SK-N-SH treated with all-trans-retinoic acid at 6 μM for 48 hours (cell line): ENCODE data around the gene KRT75.

Experiments
- ATAC-seq: fragments of 200-7000 bp; cut with Tn5 transposase; 3 replicates; pipeline ENCODE4 v1.9.1; 2020; ENCODE audit warnings: mild to moderate bottlenecking, moderate library complexity
- ARNTL ChIP-seq: fragments of 450-650 bp; formaldehyde crosslinking; IDR thresholded peaks from 2 replicates; pipeline ENCODE4 v1.5.0; 2020; ENCODE audit warnings: low read depth, mild to moderate bottlenecking, moderate library complexity, borderline replicate concordance
- BACH2 ChIP-seq: fragments of 250-450 bp; sonication (Bioruptor Pico); IDR thresholded peaks from 2 replicates; pipeline ENCODE4 v1.9.0; 2021; ENCODE audit warnings: mild to moderate bottlenecking, borderline replicate concordance
- CSDC2 ChIP-seq: fragments of 250-450 bp; sonication (Bioruptor Pico); IDR thresholded peaks from 2 replicates; pipeline ENCODE4 v1.5.0; 2020; ENCODE audit warnings: mild to moderate bottlenecking, moderate library complexity
- ESRRG ChIP-seq: fragments of 250-450 bp; sonication (Bioruptor Pico); IDR thresholded peaks from 2 replicates; pipeline ENCODE4 v1.6.1; 2021; ENCODE audit warnings: mild to moderate bottlenecking
- GLIS3 ChIP-seq: fragments of 250-450 bp; sonication (Bioruptor Pico); IDR thresholded peaks from 2 replicates; pipeline ENCODE4 v1.5.0; 2020; ENCODE audit warnings: mild to moderate bottlenecking, moderate library complexity
- ISL1 ChIP-seq: fragments of 250-450 bp; sonication (Bioruptor Pico); IDR thresholded peaks from 2 replicates; pipeline ENCODE4 v2.1.2; 2022; ENCODE audit warnings: mild to moderate bottlenecking, moderate library complexity
- OSR1 ChIP-seq: fragments of 250-450 bp; sonication (Bioruptor Pico); IDR thresholded peaks from 2 replicates; pipeline ENCODE4 v1.8.0; 2022; ENCODE audit warnings: moderate library complexity, mild to moderate bottlenecking, inconsistent platforms
- RARB ChIP-seq: fragments of 250-450 bp; sonication (Bioruptor Pico); IDR thresholded peaks from 2 replicates; pipeline ENCODE4 v1.8.0; 2021; ENCODE audit warnings: mild to moderate bottlenecking, moderate library complexity
- SNAI2 ChIP-seq: fragments of 250-450 bp; sonication (Bioruptor Pico); IDR thresholded peaks from 2 replicates; pipeline ENCODE4 v1.5.0; 2020; ENCODE audit warnings: mild to moderate bottlenecking, moderate library complexity
- TCF4 ChIP-seq: fragments of 250-450 bp; sonication (Bioruptor Pico); IDR thresholded peaks from 2 replicates; pipeline ENCODE4 v1.8.0; 2021; ENCODE audit warnings: mild to moderate bottlenecking, moderate library complexity, borderline replicate concordance
- TOX ChIP-seq: fragments of 250-450 bp; sonication (Bioruptor Pico); IDR thresholded peaks from 2 replicates; pipeline ENCODE4 v1.8.0; 2021; ENCODE audit warnings: mild to moderate bottlenecking, moderate library complexity, borderline replicate concordance
- ZFP30 ChIP-seq: fragments of 450-650 bp; formaldehyde crosslinking; IDR thresholded peaks from 2 replicates; pipeline ENCODE4 v1.5.0; 2022; ENCODE audit warnings: mild to moderate bottlenecking, moderate library complexity
- ZNF565 ChIP-seq: fragments of 450-650 bp; formaldehyde crosslinking; conservative IDR thresholded peaks from 2 replicates; pipeline ENCODE4 v1.5.0; 2020; ENCODE audit warnings: low read depth, mild to moderate bottlenecking, moderate library complexity
- ZNF70 ChIP-seq: fragments of 450-650 bp; formaldehyde crosslinking; IDR thresholded peaks from 2 replicates; pipeline ENCODE4 v1.5.0; 2020; ENCODE audit warnings: mild to moderate bottlenecking, moderate library complexity
- TF ChIP-seq, protein P1 (sequence below): fragments of 250-450 bp; sonication (Bioruptor Pico); IDR thresholded peaks from 2 replicates; pipeline ENCODE4 v1.5.1; 2020; ENCODE audit warnings: low read depth, mild to moderate bottlenecking, moderate library complexity
- TF ChIP-seq, protein P2 (sequence below): fragments of 250-450 bp; sonication (Bioruptor Pico); IDR thresholded peaks from 2 replicates; pipeline ENCODE4 v1.5.0; 2020; ENCODE audit warnings: mild to moderate bottlenecking, moderate library complexity
- TF ChIP-seq, protein P3 (sequence below): fragments of 250-450 bp; sonication (Bioruptor Pico); IDR thresholded peaks from 2 replicates; pipeline ENCODE4 v1.5.1; 2021; ENCODE audit warnings: mild to moderate bottlenecking, moderate library complexity
- TF ChIP-seq, protein P4 (sequence below): fragments of 250-450 bp; sonication (Bioruptor Pico); IDR thresholded peaks from 2 replicates; pipeline ENCODE4 v1.8.0; 2020; ENCODE audit warnings: mild to moderate bottlenecking, moderate library complexity, borderline replicate concordance
- TF ChIP-seq, protein P5 (sequence below): fragments of 250-450 bp; sonication (Bioruptor Pico); IDR thresholded peaks from 2 replicates; pipeline ENCODE4 v1.8.0; 2021; ENCODE audit warnings: low read depth, mild to moderate bottlenecking, moderate library complexity, borderline replicate concordance

KRT75 gene

DNA sequence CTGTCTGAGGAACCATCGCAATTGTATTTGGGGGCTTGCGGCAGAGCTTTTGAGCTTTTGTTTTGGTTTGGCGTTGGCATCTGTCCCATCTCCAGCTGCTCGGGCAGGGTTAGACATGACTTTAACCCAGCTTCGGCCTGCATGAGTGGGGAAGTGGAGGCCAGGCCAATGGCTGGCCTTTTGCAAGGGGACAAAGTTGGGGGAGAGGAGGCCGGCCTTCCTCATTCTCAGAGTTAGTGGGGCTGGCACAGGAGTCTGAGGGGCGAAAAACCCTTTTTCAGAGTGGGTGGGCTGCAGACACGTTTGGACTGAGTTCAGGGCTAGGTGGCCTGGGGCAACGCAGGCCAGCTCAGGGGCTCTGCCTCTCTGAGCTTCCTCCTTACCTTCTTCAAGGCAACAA, 33.3 kb downstream of the KRT75 start:
- ATAC-seq, result no peak

DNA sequence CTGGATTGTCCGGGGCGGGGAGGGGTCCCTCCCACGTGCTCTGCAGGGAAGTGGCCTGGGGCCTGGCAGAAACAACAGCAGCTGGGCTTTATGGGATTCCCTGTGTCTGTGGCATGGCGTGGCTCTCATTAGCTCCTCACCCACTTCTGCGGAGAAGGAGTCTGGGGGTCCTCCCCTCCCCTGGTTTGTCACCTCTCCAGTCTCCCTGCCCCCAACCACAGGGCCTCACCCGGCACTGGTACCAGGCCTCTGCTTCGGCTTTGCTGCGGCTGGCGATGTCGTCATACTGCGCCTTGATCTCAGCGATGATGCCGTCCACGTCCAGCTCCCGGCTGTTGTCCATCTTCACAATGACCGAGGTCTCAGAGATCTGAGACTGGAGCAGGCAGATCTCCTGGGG, 34.4 kb downstream of the KRT75 start:
- TF ChIP-seq BACH2 (CRISPR knock-in tag) (no peak), ZNF565 (CRISPR knock-in tag) (no peak), TCF4 (CRISPR knock-in tag) (no peak), TOX (CRISPR knock-in tag) (no peak), CSDC2 (CRISPR knock-in tag) (no peak), ZFP30 (no peak)
- TF ChIP-seq, protein P1, sequence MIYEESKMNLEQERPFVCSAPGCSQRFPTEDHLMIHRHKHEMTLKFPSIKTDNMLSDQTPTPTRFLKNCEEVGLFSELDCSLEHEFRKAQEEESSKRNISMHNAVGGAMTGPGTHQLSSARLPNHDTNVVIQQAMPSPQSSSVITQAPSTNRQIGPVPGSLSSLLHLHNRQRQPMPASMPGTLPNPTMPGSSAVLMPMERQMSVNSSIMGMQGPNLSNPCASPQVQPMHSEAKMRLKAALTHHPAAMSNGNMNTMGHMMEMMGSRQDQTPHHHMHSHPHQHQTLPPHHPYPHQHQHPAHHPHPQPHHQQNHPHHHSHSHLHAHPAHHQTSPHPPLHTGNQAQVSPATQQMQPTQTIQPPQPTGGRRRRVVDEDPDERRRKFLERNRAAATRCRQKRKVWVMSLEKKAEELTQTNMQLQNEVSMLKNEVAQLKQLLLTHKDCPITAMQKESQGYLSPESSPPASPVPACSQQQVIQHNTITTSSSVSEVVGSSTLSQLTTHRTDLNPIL, result no peak
- TF ChIP-seq, protein P2, sequence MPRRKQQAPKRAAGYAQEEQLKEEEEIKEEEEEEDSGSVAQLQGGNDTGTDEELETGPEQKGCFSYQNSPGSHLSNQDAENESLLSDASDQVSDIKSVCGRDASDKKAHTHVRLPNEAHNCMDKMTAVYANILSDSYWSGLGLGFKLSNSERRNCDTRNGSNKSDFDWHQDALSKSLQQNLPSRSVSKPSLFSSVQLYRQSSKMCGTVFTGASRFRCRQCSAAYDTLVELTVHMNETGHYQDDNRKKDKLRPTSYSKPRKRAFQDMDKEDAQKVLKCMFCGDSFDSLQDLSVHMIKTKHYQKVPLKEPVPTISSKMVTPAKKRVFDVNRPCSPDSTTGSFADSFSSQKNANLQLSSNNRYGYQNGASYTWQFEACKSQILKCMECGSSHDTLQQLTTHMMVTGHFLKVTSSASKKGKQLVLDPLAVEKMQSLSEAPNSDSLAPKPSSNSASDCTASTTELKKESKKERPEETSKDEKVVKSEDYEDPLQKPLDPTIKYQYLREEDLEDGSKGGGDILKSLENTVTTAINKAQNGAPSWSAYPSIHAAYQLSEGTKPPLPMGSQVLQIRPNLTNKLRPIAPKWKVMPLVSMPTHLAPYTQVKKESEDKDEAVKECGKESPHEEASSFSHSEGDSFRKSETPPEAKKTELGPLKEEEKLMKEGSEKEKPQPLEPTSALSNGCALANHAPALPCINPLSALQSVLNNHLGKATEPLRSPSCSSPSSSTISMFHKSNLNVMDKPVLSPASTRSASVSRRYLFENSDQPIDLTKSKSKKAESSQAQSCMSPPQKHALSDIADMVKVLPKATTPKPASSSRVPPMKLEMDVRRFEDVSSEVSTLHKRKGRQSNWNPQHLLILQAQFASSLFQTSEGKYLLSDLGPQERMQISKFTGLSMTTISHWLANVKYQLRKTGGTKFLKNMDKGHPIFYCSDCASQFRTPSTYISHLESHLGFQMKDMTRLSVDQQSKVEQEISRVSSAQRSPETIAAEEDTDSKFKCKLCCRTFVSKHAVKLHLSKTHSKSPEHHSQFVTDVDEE (CRISPR knock-in tag), result no peak
- no peak for ATAC-seq

More for the DNA sequence above, 33.3 kb downstream of the KRT75 start:
- TF ChIP-seq BACH2 (CRISPR knock-in tag) (no peak), RARB (no peak), OSR1 (no peak), ZNF70 (CRISPR knock-in tag) (no peak), ARNTL (no peak), GLIS3 (no peak), SNAI2 (CRISPR knock-in tag) (no peak), CSDC2 (CRISPR knock-in tag) (no peak), ISL1 (CRISPR knock-in tag) (no peak), ESRRG (CRISPR knock-in tag) (no peak), ZNF565 (CRISPR knock-in tag) (no peak), TOX (CRISPR knock-in tag) (no peak), TCF4 (CRISPR knock-in tag) (no peak)
- TF ChIP-seq, protein P3, sequence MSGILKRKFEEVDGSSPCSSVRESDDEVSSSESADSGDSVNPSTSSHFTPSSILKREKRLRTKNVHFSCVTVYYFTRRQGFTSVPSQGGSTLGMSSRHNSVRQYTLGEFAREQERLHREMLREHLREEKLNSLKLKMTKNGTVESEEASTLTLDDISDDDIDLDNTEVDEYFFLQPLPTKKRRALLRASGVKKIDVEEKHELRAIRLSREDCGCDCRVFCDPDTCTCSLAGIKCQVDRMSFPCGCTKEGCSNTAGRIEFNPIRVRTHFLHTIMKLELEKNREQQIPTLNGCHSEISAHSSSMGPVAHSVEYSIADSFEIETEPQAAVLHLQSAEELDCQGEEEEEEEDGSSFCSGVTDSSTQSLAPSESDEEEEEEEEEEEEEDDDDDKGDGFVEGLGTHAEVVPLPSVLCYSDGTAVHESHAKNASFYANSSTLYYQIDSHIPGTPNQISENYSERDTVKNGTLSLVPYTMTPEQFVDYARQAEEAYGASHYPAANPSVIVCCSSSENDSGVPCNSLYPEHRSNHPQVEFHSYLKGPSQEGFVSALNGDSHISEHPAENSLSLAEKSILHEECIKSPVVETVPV (CRISPR knock-in tag), result no peak
- TF ChIP-seq, protein P4, sequence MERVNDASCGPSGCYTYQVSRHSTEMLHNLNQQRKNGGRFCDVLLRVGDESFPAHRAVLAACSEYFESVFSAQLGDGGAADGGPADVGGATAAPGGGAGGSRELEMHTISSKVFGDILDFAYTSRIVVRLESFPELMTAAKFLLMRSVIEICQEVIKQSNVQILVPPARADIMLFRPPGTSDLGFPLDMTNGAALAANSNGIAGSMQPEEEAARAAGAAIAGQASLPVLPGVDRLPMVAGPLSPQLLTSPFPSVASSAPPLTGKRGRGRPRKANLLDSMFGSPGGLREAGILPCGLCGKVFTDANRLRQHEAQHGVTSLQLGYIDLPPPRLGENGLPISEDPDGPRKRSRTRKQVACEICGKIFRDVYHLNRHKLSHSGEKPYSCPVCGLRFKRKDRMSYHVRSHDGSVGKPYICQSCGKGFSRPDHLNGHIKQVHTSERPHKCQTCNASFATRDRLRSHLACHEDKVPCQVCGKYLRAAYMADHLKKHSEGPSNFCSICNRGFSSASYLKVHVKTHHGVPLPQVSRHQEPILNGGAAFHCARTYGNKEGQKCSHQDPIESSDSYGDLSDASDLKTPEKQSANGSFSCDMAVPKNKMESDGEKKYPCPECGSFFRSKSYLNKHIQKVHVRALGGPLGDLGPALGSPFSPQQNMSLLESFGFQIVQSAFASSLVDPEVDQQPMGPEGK (CRISPR knock-in tag), result no peak
- TF ChIP-seq, protein P5, sequence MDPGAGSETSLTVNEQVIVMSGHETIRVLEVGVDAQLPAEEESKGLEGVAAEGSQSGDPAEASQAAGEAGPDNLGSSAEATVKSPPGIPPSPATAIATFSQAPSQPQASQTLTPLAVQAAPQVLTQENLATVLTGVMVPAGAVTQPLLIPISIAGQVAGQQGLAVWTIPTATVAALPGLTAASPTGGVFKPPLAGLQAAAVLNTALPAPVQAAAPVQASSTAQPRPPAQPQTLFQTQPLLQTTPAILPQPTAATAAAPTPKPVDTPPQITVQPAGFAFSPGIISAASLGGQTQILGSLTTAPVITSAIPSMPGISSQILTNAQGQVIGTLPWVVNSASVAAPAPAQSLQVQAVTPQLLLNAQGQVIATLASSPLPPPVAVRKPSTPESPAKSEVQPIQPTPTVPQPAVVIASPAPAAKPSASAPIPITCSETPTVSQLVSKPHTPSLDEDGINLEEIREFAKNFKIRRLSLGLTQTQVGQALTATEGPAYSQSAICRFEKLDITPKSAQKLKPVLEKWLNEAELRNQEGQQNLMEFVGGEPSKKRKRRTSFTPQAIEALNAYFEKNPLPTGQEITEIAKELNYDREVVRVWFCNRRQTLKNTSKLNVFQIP (CRISPR knock-in tag), result no peak
- TF ChIP-seq, protein P1, result no peak
- TF ChIP-seq, protein P2 (CRISPR knock-in tag), result no peak
